ENCODE data around the gene ROR2.
"Not testable (repeated sequence)": the region's sequence is repeated elsewhere in the genome, so short reads cannot be mapped to it uniquely, and the experiment has no call there.

ROR2 gene

GRCh38 chr9:91949946-91950664 lies at the start of gene ROR2:
Gene ROR2, minus strand, starts transcription at chr9:91950228.
- DNase-seq (ENCODE audit: low read depth) = peak; percentile 61

- no peak for DNase-seq (ENCODE audit: low read depth)
These were observed 45.1 kb upstream of the ROR2 start for GRCh38 chr9:91995000-91995655.

GRCh38 chr9:91994422-91994821 lies 44.4 kb upstream of the ROR2 start:
- no peak for DNase-seq (ENCODE audit: low read depth)

GRCh38 chr9:91992461-91993041 lies 42.5 kb upstream of the ROR2 start:
- peak; percentile 8 for DNase-seq (ENCODE audit: low read depth)

GRCh38 chr9:91991721-91992341 lies 41.8 kb upstream of the ROR2 start:
- peak; percentile 9 for DNase-seq (ENCODE audit: low read depth)

- DNase-seq (ENCODE audit: low read depth) = no peak
These were observed 36.2 kb upstream of the ROR2 start for GRCh38 chr9:91986248-91986647.

GRCh38 chr9:91985692-91986091 lies 35.7 kb upstream of the ROR2 start:
- no peak for DNase-seq (ENCODE audit: low read depth)

- DNase-seq (ENCODE audit: low read depth) = peak; percentile 89
These were observed 28.8 kb upstream of the ROR2 start for GRCh38 chr9:91978740-91979414.

GRCh38 chr9:91975254-91975653 lies 25.2 kb upstream of the ROR2 start:
- not testable (repeated sequence) for DNase-seq (ENCODE audit: low read depth)

GRCh38 chr9:91972711-91973110 lies 22.7 kb upstream of the ROR2 start:
- no peak for DNase-seq (ENCODE audit: low read depth)

- no peak for DNase-seq (ENCODE audit: low read depth)
These were observed 22.1 kb upstream of the ROR2 start for GRCh38 chr9:91972076-91972626.

GRCh38 chr9:91967259-91967658 lies 17.2 kb upstream of the ROR2 start:
- no peak for DNase-seq (ENCODE audit: low read depth)

GRCh38 chr9:91966503-91966902 lies 16.5 kb upstream of the ROR2 start:
- peak; percentile 22 for DNase-seq (ENCODE audit: low read depth)

GRCh38 chr9:91963711-91964240 lies 13.7 kb upstream of the ROR2 start:
- DNase-seq (ENCODE audit: low read depth) = no peak

- no peak for DNase-seq (ENCODE audit: low read depth)
These were observed 10.3 kb upstream of the ROR2 start for GRCh38 chr9:91960367-91960766.

GRCh38 chr9:91958174-91958573 lies 8.1 kb upstream of the ROR2 start:
- no peak for DNase-seq (ENCODE audit: low read depth)

GRCh38 chr9:91954841-91955471 lies 4.9 kb upstream of the ROR2 start:
- peak; percentile 71 for DNase-seq (ENCODE audit: low read depth)

GRCh38 chr9:91953718-91954117 lies 3.7 kb upstream of the ROR2 start:
- DNase-seq (ENCODE audit: low read depth) = no peak

GRCh38 chr9:91951944-91952520 lies 2.0 kb upstream of the ROR2 start:
- peak; percentile 83 for DNase-seq (ENCODE audit: low read depth)

- DNase-seq (ENCODE audit: low read depth) = peak; percentile 35
These were observed 559 bp downstream of the ROR2 start for GRCh38 chr9:91949392-91949945.

All from iris pigment epithelial cell (primary cell).